ENCODE data around the gene NSG2. TPM values are rescaled to one million over a fixed set of nuclear protein-coding genes. Genes with fewer than 3 reads are reported as not detected.

Gene NSG2
- not detected in 2 replicates for total RNA-seq

GRCh38 chr5:174045470-174046025 is at the start of gene NSG2:
Gene NSG2 (plus strand): TSS chr5:174045706. CDS start chr5:174046756, 1,050 bp downstream.
- DNase-seq (ENCODE audit: low read depth, low spot score) = peak; percentile 63

GRCh38 chr5:173997331-173997730 is 48.2 kb upstream of the NSG2 start:
- DNase-seq (ENCODE audit: low read depth, low spot score) = no peak

GRCh38 chr5:173998531-173998930 is 47.0 kb upstream of the NSG2 start:
- DNase-seq (ENCODE audit: low read depth, low spot score) = no peak

DNA sequence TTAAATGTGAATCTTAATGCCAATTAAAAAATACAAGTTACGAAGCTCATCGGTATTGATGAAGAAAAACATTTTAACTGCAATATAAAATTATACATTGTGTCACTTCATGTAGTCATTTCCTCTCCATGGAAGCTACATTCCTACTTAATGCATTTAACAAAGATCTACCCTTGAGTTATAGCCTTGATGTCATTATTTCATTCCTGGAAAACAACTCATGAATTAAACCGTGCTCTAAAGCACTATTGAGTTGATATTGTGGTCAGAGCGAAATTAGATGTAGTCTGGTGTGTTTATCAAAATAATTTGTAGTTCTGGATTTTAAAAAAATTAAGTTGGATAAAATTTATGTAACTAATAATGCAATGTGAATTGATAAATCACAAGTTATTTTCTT is 45.4 kb upstream of the NSG2 start:
- DNase-seq (ENCODE audit: low read depth, low spot score) = no peak

GRCh38 chr5:174003795-174004194 is 41.7 kb upstream of the NSG2 start:
- no peak for DNase-seq (ENCODE audit: low read depth, low spot score)

DNA sequence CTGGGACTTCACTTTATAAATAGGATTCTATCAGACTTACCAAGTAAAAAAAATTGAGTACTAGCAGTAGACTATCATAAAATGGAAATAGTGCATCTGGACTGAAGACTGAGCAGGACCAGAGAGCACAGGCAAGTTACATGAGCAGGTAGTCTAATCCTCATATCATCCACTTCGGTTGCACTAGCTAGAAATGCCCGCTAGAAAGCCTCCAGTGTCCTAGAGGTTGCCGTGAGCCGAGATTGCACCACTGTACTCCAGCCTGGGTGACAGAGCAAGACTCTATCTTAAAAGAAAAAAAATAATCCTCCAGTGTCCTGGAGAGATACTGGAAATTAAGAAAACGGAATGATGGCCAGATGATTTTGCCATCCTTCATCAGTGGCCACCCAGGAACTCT is 36.6 kb upstream of the NSG2 start:
- no peak for DNase-seq (ENCODE audit: low read depth, low spot score)

DNA sequence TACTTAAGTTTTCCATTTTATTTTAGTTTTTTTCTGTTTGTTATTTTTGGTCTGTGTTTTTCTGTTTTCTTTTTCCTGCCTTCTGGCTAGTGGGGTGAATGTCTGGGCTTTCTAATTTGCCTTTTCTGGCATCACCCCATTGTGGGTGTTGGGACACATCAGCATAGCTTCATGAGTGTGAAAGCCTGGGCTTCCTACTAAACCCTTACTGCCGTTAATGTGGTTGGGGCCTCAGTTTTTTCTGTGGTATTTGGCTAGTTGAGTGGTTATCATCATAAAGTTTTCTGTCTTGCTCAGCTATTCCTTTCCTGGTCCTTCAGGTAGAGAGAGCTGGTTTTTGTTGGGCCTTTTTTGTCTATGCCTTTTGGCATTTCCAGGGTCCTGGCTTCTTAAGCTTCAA is 35.1 kb upstream of the NSG2 start:
- DNase-seq (ENCODE audit: low read depth, low spot score) = no peak

- no peak for DNase-seq (ENCODE audit: low read depth, low spot score)
Measured at GRCh38 chr5:174011441-174011840, 34.1 kb upstream of the NSG2 start.

DNA sequence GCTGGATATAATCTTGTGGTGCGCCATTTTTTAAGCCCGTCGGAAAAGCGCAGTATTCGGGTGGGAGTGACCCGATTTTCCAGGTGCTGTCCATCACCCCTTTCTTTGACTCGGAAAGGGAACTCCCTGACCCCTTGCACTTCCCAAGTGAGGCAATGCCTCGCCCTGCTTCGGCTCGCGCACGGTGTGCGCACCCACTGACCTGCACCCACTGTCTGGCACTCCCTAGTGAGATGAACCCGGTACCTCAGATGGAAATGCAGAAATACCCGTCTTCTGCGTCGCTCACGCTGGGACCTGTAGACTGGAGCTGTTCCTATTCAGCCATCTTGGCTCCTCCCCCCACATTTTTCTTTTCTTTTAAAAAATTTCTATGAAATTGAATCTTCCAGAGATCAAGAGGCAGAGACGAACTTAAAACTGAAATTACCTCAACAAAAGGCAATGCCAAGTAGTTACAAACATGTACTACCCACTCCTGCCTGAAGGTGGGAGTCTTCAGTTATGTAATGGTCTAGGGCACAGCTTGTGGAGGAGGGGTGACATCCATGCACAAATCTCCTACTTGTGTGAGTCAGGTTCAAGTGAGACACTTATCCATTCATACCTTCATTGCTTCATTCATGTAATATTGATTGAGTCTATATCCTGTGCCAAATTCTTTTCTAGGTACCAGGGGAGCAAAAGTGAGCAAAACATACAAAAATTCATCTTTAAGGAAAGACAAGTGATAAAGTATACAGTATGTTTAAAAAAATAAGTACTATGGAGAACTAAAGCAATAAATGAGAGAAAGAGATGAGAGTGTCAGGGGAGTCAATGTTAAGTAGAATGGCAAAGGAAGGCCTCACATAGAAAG is 25.2 kb upstream of the NSG2 start:
- DNase-seq (ENCODE audit: low read depth, low spot score) = peak; percentile 7

- no peak for DNase-seq (ENCODE audit: low read depth, low spot score)
Measured at GRCh38 chr5:174020928-174021304, 24.6 kb upstream of the NSG2 start.

GRCh38 chr5:174022384-174023095 is 23.0 kb upstream of the NSG2 start:
- no peak for DNase-seq (ENCODE audit: low read depth, low spot score)

- no peak for DNase-seq (ENCODE audit: low read depth, low spot score)
Measured at GRCh38 chr5:174030286-174030685, 15.2 kb upstream of the NSG2 start.

GRCh38 chr5:174044466-174045254 is 846 bp upstream of the NSG2 start:
- DNase-seq (ENCODE audit: low read depth, low spot score) = no peak

GRCh38 chr5:174046558-174046957 is 1.1 kb downstream of the NSG2 start:
- DNase-seq (ENCODE audit: low read depth, low spot score) = no peak

GRCh38 chr5:174047472-174048099 is 2.1 kb downstream of the NSG2 start:
- no peak for DNase-seq (ENCODE audit: low read depth, low spot score)

GRCh38 chr5:174052636-174053035 is 7.1 kb downstream of the NSG2 start:
- no peak for DNase-seq (ENCODE audit: low read depth, low spot score)

DNA sequence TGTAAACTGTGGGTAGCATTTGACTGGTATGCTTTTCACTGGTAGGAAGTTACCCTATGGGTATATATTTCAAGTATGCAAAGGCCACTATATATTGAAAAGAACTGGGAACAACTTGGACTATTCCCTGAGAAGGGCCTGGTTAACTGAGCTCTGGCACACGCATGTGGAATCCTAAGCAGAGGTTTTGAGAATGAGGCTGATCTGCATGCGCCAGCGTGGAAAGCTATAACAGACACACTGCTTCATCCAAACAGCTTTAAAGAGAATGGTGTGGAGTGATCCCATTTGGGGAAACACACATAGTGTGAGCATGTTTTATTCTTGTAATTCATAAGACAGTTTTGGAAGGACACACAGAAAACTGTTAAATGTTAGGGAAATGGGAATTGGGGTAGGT is 8.4 kb downstream of the NSG2 start:
- no peak for DNase-seq (ENCODE audit: low read depth, low spot score)

GRCh38 chr5:174056064-174056847 is 10.8 kb downstream of the NSG2 start:
- DNase-seq (ENCODE audit: low read depth, low spot score) = no peak

DNA sequence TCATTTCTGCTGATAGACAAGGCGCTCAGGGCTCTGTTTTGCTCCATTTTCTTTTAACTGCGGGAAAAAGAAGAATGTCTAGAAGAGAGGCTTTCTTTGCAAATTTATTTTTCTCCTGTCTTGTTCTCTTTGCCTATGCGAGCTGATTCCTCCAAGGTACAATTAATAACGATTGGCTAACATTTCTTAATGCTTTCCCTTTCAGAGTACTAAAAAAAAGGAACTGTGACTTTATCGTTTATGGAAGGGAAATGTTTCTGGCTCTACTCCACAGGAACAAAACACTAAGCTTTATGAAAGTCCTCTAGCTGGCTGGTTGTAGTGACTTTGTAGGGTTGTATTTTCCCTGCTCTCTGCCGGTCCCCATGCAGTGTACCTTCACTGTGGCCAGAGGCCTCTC is 11.7 kb downstream of the NSG2 start:
- DNase-seq (ENCODE audit: low read depth, low spot score) = no peak

- DNase-seq (ENCODE audit: low read depth, low spot score) = no peak
Measured at GRCh38 chr5:174058433-174059122, 13.1 kb downstream of the NSG2 start.
